ENCODE results near the gene OR2A5.

- no peak for TF ChIP-seq CTCF (IDR thresholded peaks at IDR 0.05 in 2 of 3, conservative IDR thresholded peaks at IDR 0.05 in 1 of 3; ENCODE audit: borderline replicate concordance in 1 of 3, insufficient read depth in 1 of 3, low read depth in 2 of 3, low read length in 2 of 3)
- TF ChIP-seq EZH2 (IDR thresholded peaks at IDR 0.05) = no peak
- no peak for TF ChIP-seq POLR2A (IDR thresholded peaks at IDR 0.05; ENCODE audit: borderline replicate concordance, extremely low read depth, insufficient read depth, insufficient read length)
- TF ChIP-seq POLR2AphosphoS5 (IDR thresholded peaks at IDR 0.05; ENCODE audit: low read depth, low read length) = no peak
- TF ChIP-seq JUND (IDR thresholded peaks at IDR 0.05) = no peak
These were observed 47.2 kb upstream of the OR2A5 start for GRCh38 chr7:144001543-144001942.

Data from HCT116 (cell line).